Ureter (tissue), 1 donor: ENCODE measurements around the gene AGPS. TPM values are rescaled to one million over a fixed set of nuclear protein-coding genes. Genes with fewer than 3 reads are reported as not detected.
"Not testable (repeated sequence)": the region's sequence is repeated elsewhere in the genome, so short reads cannot be mapped to it uniquely, and the experiment has no call there.

Source experiments
- DNase-seq: peaks from one replicate; pipeline ENCODE4 v3.0.0-alpha.2; 2020; ENCODE audit warnings: low spot score
- total RNA-seq: library from RNA; stranded (reverse); gene quantifications from one replicate; pipeline ENCODE4 v1.2.4, GENCODE V29; 2023
- donor health status: DM: yes; HTN: yes; CAD: no.

AGPS gene
- 38.7 TPM for total RNA-seq

DNA sequence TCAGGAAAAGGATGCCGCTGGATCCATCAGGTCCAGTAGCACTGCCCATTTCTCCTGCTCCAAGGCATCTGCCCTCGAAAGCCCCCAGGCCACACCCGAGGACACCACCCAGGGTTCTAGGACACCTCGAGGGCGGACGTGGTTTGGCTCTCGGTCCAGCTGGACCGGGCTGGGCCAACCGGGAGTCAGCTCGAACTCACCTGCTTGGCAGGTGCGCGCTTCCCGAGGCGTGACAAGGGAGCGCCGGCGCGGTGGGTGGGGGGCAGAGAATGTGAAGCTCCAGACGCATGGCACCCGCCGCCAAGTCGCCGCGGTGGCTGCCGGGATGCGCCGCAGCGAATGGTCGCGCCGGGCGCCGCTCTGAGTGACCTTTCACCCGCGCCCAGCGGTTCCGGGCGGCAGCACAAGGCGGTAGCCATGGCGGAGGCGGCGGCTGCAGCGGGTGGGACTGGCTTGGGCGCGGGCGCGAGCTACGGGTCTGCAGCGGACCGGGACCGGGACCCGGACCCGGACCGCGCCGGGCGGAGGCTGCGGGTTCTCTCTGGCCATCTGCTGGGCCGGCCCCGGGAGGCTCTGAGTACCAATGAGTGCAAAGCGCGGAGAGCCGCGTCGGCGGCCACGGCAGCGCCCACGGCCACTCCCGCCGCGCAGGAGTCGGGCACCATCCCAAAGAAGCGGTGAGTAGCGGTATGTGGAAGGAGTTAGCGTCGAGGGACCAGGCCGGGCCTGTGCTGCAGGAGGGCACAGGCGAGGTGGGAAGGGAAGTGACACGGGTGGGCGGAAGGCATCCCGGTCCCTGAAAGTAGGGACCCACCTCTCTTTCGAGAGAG is at the start of gene AGPS:
Gene AGPS (plus strand): TSS at position 401 of the 830 bp plus-strand sequence. CDS start 17 bp downstream, at position 418.
- peak; percentile 71 for DNase-seq

DNA sequence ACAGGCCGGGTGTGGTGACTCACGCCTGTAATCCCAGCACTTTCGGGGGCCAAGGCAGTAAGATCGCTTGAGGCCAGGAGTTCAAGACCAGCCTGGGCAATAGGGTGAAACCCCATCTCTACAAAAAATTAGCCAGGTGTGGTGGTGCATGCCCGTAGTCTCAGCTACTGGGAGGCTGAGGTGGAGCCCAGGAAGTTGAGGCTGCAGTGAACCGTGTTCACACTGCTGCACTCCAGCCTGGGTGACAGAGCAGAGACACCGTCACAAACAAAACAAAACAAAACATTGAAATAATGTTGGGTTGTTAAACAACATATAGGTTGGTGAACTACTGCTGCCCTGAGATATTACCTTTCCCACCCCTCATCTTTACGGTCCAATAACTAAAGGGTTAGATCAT is 48.8 kb upstream of the AGPS start:
- no peak for DNase-seq

DNA sequence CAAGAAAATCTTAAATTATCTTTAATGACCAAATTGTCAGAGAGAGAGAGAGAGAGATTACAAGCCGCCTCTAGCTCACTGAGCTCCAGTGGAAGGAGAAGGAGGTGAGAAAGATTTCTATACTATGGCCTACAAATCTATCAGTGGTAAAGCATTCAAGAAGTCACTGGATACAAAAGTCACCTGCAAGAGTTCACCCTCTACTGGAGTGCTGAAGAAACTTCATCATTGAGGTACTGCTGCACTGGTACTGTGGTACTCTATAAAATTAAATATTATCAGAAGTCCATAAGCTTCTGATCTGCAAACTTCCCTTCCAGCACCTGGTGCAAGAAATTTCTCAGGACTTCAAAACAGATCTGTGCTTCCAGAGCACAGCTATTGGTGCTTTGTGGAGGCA is 48.3 kb upstream of the AGPS start:
- no peak for DNase-seq

DNA sequence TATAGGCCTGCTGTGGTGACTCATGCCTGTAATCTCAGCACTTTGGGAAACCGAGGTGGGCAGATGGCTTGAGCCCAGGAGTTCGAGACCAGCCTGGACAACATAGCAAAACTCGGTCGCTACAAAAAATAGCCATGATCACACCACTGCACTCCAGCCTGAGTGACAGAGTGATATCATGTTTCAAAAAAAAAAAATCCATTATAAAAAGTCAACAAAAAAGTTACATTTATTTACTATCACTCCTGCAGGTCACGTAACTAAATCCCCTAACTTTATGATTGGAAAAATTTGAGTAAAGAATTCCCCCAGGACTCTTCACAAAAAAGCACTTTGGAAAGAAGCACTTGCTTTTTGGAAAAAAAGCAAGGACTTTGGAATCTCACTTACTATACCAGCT is 46.4 kb upstream of the AGPS start:
- no peak for DNase-seq

DNA sequence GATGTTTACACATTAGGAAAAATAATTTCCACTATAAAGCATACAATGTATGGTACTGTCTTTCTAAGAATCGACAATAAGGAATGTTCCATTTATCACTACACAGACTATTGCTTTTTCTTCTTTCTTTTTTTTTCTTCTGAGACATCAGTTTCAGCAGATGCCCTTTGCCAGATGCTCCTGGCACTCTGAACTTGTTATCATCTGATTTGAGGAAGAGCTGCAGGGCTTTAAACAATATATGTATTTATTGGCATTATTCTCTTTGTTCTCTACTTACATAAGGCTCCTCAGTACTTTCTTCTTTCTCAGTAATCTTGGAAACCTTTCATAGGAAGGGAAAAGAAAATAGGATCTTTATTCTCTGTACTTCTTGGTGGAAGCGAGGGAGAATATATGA is 45.0 kb upstream of the AGPS start:
- no peak for DNase-seq

DNA sequence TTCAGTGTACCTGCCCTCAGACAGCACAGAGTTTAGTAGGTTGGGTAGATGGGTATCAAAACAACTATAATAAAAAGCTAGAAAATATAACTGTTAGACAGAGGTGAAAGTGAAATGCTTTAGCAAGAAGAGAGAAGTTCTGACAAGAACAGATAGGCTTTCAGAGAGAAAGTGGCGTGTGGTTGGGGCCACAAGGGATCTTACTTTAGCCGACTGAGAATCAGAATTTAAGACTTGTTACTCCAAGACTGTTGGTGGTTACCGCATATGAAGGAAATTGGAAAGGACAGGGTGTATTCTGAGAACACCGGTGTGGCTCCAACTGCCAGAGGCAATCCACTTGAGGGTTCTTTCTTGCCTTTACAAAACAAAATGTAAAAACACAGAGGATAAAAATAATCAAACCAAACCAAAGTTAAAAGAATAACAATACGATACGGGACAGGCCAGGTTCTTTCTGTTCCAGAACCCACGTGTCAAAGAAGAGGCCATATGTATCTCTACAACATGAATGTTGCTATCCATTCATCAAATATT is 44.4 kb upstream of the AGPS start:
- DNase-seq, result no peak

DNA sequence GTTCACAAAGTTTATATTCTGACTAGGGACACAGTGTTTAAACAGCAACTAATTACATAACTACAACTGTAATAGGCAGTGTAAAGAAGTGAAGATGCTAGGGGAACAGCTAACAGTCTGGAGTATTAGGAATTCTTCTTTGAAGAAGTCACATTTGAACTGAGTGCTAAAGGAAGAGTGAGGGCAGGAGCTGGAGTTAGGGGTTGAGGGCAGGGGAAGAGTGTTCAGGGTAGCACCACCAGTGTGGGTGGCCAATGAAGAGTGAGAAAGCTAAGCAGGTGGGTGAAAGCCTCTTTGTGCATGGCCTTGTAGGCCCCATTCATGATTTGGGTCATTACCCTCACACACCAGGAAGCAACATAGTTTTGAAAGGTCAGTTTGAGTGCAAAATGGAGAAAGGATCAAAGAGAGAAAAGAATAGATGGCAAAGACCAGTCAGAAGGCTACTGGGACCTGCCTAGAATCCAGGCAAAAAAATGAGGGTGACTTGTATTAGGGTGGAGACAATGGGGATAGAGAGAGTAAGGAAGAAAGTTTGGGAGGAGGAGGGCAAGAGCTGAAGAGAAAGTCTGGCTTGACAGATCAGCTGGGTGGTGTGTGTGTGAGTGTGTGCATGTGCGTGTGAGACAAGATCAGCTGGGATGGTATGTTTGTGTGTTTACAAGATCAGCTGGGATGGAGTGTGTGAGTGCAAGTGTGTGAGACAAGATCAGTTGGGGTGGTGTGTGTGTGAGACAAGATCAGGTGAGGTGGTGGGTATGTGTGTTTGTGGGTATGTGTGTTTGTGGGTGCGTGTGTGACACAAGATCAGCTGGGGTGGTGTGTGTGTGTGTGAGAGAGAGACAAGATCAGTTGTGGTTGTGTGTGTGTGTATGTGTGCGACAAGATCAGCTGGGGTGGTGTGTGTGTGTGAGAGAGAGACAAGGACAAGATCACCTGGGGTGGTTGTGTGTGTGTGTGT is 43.6 kb upstream of the AGPS start:
- DNase-seq, result no peak

DNA sequence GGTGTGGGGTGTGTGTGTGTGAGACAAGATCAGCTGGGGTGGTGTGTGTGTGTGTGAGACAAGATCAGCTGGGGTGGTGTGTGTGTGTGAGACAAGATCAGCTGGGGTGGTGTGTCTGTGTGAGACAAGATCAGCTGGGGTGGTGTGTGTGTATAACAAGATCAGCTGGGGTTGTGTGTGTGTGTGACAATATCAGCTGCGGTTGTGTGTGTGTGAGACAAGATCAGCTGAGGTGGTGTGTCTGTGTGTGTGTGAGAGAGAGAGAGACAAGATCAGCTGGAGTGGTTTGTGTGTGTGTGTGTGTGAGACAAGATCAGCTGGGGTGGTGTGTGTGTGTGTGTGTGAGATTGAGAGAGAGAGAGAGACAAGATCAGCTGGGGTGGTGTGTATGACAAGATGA is 41.9 kb upstream of the AGPS start:
- DNase-seq, result not testable (repeated sequence)

DNA sequence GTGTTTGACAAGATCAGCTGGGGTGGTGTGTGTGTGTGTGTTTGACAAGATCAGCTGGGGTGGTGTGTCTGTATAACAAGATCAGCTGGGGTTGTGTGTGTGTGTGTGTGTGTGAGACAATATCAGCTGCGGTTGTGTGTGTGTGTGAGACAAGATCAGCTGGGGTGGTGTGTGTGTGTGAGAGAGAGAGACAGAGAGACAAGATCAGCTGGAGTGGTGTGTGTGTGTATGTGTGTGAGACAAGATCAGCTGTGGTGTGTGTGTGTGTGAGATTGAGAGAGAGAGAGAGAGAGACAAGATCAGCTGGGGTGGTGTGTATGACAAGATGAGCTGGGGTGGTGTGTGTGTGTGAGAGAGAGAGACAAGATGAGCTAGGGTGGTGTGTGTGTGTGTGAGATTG is 41.5 kb upstream of the AGPS start:
- DNase-seq, result not testable (repeated sequence)

DNA sequence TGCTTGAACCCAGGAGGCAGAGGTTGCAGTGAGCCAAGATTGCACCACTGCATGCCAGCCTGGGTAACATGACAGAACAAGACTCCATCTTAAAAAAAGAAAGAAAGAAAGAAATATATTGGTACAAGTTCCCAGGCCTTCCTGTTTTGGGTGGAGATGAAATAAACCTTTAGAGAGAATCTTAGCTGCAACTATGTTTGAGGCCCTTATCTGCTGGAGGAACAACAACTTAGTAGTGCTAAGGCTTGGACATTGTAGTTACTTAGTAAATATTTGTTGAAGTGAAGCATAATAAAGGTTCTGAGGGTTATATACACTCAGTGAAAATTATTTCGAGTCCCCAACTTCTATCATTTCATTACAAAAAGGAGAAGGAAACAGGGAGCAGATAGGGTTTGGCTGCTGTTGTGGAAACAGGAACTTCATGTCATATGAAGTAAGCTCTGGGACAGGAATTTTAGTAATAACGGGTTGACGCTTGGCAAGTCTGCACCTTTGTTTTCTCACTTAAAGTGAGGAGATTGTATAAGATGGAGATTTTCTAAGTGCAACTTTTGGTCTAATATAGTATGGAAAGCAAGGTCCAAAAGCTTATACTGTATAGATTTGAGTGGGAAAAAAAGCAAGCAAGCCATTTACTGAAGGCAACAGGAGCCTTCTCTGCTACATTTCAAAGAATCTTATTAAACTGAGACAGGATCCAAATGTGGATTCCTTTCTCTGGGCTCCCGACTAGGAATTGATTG is 40.0 kb upstream of the AGPS start:
- DNase-seq, result no peak

DNA sequence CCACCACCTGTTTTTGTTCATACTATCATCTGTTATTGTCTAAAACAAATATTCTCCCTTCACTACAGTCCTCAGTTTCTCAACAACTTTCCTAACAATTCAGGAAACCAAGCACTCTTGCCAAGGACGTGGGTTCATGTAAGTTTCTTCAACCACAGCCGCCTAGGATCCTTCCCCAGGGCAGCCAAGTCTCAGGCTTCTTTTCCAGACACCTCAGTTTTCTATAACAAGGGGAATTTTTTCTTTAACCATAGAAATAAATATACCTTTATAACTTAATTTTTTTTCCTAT is 39.4 kb upstream of the AGPS start:
- no peak for DNase-seq

DNA sequence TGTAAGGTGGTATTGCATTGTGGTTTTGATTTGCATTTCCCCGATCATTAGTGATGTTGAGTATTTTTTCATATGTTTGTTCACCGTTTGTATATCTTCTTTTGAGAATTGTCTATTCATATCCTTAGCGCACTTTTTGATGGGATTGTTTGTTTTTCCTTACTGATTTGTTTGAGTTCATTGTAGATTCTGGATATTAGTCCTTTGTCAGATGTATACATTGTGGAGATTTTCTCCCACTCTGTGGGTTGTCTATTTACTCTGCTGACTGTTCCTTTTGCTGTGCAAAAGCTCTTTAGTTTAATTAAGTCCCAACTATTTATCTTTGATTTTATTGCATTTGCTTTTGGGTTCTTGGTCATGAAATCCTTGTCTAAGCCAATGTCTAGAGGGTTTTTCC is 38.0 kb upstream of the AGPS start:
- DNase-seq, result not testable (repeated sequence)

DNA sequence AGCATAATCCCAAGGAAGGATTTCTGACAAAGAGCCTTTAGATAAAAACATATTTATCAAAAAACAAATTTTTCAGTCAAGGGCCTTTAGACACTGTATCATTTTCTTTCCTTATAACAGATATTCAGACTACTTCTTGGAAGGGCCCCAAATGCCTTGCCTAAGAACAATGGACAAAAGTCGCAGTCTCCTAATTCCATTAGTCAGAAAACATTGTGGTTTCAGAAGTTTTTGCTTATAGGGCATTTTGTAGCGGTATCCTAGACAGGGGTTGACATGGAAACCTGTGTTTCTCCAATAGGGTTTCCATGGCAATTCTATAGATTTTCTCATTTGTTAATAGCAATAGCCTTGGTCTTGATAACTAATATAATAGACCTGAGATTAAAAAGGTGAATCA is 36.7 kb upstream of the AGPS start:
- no peak for DNase-seq

DNA sequence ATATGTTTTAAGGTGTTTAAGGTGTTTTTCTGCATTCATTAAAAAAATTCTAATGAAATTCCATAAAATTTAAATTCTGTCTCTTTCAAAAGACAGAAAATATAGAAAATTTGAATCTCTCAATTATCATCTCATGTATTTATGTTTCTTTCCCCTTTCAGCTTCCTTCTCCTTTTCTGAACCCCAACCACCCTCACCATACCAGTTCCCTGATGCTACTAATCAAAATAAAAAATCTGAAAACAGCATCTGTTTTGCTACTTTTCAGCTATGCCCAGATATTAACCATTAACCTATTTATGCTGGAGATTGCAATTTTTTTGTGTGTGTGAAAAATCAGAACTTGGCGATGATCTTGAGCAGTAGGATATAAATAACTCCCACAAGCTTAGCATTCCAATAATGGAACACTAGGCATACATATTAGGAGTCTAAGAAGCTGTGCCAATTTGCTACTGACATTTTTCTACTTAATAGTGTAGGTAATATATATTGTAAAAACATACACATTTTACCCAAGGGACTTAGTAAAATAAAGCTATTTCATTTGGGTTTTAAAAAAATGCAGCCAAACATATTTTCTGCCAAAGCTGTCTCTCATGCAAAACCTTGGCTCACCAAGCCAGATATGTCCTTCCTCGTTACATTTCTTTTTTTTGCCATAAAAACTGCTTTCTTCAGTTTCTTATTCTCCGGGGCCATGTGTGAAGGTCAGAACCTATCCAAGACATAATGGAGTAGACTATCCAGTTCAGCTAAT is 32.6 kb upstream of the AGPS start:
- no peak for DNase-seq

DNA sequence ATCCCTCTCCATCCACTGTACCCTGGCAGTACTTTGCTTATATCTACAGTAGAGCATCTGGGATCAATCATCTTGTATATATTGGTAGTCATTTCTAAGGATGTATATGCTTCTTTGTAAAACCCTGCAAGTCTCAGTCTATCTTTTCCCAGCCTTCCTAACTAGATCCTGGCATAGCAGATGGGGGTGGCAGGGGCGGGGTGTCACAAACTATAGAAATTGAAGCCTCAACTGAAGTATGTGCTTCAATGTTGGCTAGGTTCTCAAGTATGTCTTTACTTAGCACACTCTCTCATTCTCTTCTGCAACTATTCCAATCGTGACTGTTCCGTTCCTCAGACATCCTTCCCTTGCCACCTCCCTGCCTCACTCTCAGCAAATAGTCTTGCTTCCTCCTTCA is 30.1 kb upstream of the AGPS start:
- no peak for DNase-seq

DNA sequence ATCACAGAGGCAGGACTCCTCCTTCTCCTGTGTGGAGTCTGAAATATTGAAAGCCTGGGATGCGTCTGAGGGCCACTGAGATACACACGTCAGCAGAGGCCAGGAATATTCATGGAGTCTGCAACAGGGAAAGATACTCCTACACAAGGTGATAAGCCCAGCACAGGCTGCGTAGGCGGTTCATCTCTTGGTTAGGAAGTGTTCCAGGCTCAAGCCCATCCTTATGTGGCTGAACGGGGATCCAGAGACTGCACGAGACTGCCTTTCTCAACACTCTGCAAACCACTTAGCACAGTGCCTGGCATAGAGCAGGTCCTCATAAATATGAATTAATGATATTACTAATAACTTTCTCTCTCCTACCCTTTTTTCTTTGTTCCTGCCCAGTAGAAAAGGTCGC is 29.2 kb upstream of the AGPS start:
- no peak for DNase-seq

DNA sequence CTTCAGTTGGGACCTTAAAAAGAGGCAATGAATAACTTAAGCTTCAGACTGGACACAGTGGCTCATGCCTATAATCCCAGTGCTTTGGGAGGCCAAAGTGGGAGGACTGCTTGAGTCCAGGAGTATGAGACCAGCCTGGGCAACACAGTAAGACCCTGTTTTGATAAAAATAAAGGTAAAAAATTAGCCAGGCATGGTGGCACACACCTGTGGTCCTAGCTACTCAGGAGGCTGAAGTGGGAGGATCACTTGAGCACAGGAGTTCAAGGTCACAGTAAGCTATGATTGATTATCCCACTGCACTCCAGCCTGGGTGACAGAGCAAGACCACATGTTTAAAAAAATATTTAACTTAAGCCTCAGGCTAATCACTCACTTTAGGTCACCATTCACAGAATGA is 26.8 kb upstream of the AGPS start:
- DNase-seq, result not testable (repeated sequence)

DNA sequence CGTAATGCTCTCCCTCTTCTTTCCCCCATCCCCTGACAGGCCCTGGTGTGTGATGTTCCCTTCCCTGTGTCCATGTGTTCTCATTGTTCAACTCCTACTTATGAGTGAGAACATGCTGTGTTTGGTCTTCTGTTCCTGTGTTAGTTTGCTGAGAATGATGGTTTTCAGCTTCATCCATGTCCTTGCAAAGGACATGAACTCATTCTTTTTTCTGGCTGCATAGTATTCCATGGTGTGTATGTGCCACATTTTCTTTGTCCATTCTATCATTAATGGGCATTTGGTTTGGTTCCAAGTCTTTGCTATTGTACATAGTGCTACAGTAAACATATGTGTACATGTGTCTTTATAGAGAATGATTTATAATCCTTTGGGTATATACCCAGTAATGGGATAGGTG is 24.6 kb upstream of the AGPS start:
- DNase-seq, result not testable (repeated sequence)

DNA sequence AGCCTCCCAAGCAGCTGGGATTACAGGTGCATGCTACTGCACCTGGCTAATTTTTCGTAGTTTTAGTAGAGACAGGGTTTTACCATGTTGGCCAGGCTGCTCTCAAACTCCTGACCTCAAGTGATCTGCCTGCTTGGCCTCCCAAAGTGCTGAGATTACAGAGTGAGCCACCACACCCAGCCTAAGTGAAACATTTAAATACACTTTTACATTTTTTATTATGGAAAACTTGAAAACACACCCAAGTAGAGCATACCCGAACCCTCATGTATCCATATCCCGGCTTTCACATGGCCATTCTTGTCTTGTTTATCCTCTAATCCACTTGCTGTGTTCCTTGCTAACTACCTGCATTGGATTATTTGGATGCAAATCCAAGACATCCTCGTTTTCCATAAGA is 13.2 kb upstream of the AGPS start:
- no peak for DNase-seq

DNA sequence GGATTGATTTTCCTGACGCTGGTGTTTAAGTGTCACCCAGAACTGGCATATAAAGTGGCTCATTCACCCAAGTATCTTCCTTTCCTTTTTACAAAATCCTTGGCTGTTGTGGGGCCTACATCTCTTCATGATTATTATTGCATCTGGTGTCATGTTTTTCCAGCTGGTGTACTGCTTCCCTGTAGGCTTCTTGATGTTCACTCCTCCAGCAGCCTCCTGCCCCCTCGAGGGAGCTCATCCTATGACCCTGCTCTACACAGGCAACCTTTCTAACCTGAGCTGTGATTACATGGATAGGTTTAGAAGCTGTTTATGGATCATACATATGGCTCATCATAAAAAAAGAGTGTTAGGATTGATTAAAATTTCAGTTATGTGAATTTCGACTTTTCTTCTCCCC is 12.4 kb upstream of the AGPS start:
- DNase-seq, result no peak

DNA sequence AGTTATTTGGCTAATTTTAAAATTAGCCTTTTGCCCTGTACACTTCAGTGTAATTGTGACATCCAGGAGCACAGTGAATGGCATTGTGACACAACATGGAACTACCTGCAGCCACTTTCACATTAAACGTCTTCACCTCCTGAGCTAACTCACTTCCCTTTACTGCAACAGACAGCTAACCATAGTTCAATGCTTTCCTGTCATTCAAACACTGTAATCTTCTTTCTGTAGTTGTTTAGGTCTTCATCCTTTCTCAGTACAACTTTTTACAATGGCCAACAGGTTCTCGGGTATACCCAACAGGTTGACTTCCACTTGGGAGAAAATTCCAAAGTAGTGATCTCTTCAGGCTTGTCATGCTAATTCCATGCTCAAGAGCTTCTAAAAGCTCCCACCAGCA is 8.6 kb upstream of the AGPS start:
- DNase-seq, result no peak
